Colon (tissue), 2 donors: ENCODE results near the gene CHDH.

Source experiments
- FAIRE-seq: peaks from 2 replicates; lab custom pipeline; 2012; peaks lifted over from hg19 to GRCh38; lab: Jason Lieb, UNC
- donor health status: control.
- donor health status: control.

CHDH gene

GRCh38 chr3:53788038-53788437, 58.2 kb downstream of the CHDH start:
- FAIRE-seq, result no peak

GRCh38 chr3:53787016-53787415, 59.2 kb downstream of the CHDH start:
- FAIRE-seq, result no peak

- no peak for FAIRE-seq
Measured at GRCh38 chr3:53780806-53781205, 65.4 kb downstream of the CHDH start.

GRCh38 chr3:53780171-53780570, 66.0 kb downstream of the CHDH start:
- no peak for FAIRE-seq

- FAIRE-seq, result no peak
Measured at GRCh38 chr3:53778153-53778552, 68.1 kb downstream of the CHDH start.

GRCh38 chr3:53777468-53777867, 68.8 kb downstream of the CHDH start:
- no peak for FAIRE-seq

- no peak for FAIRE-seq
Measured at GRCh38 chr3:53776494-53777101, 69.6 kb downstream of the CHDH start.

GRCh38 chr3:53775834-53776251, 70.4 kb downstream of the CHDH start:
- no peak for FAIRE-seq

- no peak for FAIRE-seq
Measured at GRCh38 chr3:53775018-53775417, 71.2 kb downstream of the CHDH start.

GRCh38 chr3:53774414-53774813, 71.8 kb downstream of the CHDH start:
- FAIRE-seq, result no peak

- FAIRE-seq, result no peak
Measured at GRCh38 chr3:53773611-53774368, 72.4 kb downstream of the CHDH start.

GRCh38 chr3:53773021-53773436, 73.2 kb downstream of the CHDH start:
- no peak for FAIRE-seq

GRCh38 chr3:53772562-53772961, 73.7 kb downstream of the CHDH start:
- no peak for FAIRE-seq

- FAIRE-seq, result no peak
Measured at GRCh38 chr3:53768478-53769459, 77.5 kb downstream of the CHDH start.

GRCh38 chr3:53766706-53767105, 79.5 kb downstream of the CHDH start:
- no peak for FAIRE-seq

GRCh38 chr3:53765753-53766152, 80.5 kb downstream of the CHDH start:
- FAIRE-seq, result no peak

GRCh38 chr3:53764026-53764775, 82.0 kb downstream of the CHDH start:
- no peak for FAIRE-seq

GRCh38 chr3:53763353-53763752, 82.9 kb downstream of the CHDH start:
- no peak for FAIRE-seq
